Lung (tissue), 12 donors: Measurements from ENCODE around the gene PABPN1L. TPM values are rescaled to one million over a fixed set of nuclear protein-coding genes. Genes with fewer than 3 reads are reported as not detected.
A peak's percentile ranks its signal among the peaks of the same experiment; 100 is the strongest.

ENCODE experiments used
- ATAC-seq: fragments of 200-7000 bp; cut with Tn5 transposase; one replicate; pipeline ENCODE4 v1.9.1; 2020; ENCODE audit warnings: moderate number of reproducible peaks; ENCODE audit not compliant: insufficient read depth, low FRiP score
- DNase-seq, 3 donors: peaks; one replicate each; pipeline ENCODE4 v3.0.0-alpha.2; 2013 to 2017
- H3K27ac ChIP-seq, 2 donors: one replicate each; pipeline ENCODE4 v1.5.1; 2013; ENCODE audit warnings: mild to moderate bottlenecking in 2 of 2, moderate library complexity in 2 of 2, control low read depth in 1 of 2, inconsistent platforms in 1 of 2, low read depth in 1 of 2, low read length in 1 of 2
- H3K27me3 ChIP-seq, 3 donors: one replicate each; pipeline ENCODE4 v1.5.1; 2013; ENCODE audit warnings: low read length in 2 of 3; ENCODE audit not compliant: control insufficient read depth in 3 of 3, insufficient read depth in 3 of 3
- H3K36me3 ChIP-seq, 4 donors: one replicate each; pipeline ENCODE4 v1.5.1; 2013; ENCODE audit warnings: low read length in 4 of 4, mild to moderate bottlenecking in 1 of 4, moderate library complexity in 1 of 4; ENCODE audit not compliant: control insufficient read depth in 4 of 4, insufficient read depth in 4 of 4
- H3K4me1 ChIP-seq, 5 donors: one replicate each; pipeline ENCODE4 v1.5.1; 2013; ENCODE audit warnings: low read length in 5 of 5, mild to moderate bottlenecking in 2 of 5, moderate library complexity in 1 of 5; ENCODE audit not compliant: control insufficient read depth in 5 of 5, insufficient read depth in 5 of 5
- H3K4me3 ChIP-seq: one replicate; pipeline ENCODE4 v1.5.1; 2013; ENCODE audit warnings: mild to moderate bottlenecking, control low read depth, moderate library complexity
- H3K9ac ChIP-seq, 2 donors: one replicate each; pipeline ENCODE4 v1.5.1; 2013; ENCODE audit warnings: low read length in 2 of 2, control low read depth in 1 of 2; ENCODE audit not compliant: insufficient read depth in 1 of 2
- H3K9me3 ChIP-seq, 4 donors: one replicate each; pipeline ENCODE4 v1.5.1; 2013; ENCODE audit warnings: low read length in 3 of 4, mild to moderate bottlenecking in 1 of 4, moderate library complexity in 1 of 4; ENCODE audit not compliant: control insufficient read depth in 4 of 4, insufficient read depth in 3 of 4
- WGBS, 2 donors: extraction: QIAGEN DNeasy Blood & Tissue Kit; methylation state at CpG; one replicate each; pipeline ENCODE4 v1.1.7; 2013; 5-methylcytosine and 5-hydroxymethylcytosine counted together
- polyA plus RNA-seq, 2 donors: library from polyadenylated mRNA; stranded (reverse); fragments of 200-250 nt; gene quantifications; one replicate each; pipeline ENCODE4 v1.2.1, GENCODE V29; 2013
- total RNA-seq, 2 donors: library from RNA; depleted of rRNA in 1 of 2; stranded (reverse); fragments of >200 nt in 1 of 2; gene quantifications; one replicate each; pipeline ENCODE4 v1.2.1, GENCODE V29; 2014 to 2021
- TF ChIP-seq, protein P1 (sequence below): IDR thresholded peaks from 2 replicates; pipeline ENCODE4 v1.5.1; 2012; ENCODE audit warnings: mild to moderate bottlenecking; ENCODE audit errors: control extremely low read depth, extremely low read depth
- donor health status: control.
- donor health status: control.
- donor health status: Bipolar disorder and iron deficiency.
- donor health status: healthy.
- donor health status: DM: yes; HTN: yes; CAD: no.

PABPN1L gene
- total and polyA plus RNA-seq, 4 donors, result 0.03 to 0.22 TPM; not detected in 2

DNA sequence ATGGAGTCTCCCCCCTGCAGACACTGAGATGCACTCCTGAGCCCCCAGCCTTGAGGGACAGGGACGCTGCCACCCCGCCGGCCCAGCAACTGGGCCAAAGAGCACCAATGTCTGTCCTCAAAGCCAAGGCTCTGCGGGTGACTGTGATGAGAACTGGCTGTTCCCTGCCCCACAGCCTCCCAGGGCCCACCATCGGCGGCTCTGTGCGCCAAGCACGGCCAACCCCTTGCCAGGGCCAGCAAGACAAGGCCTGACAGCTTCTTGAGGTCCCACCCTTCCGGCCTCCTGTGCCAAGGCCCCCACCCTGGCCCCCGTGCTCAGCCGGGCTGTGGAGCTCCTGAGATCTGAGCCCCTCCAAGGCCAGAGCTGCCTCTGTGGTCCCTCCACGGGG, 34.2 kb upstream of the PABPN1L start:
- H3K27ac ChIP-seq, result peak overlapping the region in 1 of 2 donors; percentile 73

DNA sequence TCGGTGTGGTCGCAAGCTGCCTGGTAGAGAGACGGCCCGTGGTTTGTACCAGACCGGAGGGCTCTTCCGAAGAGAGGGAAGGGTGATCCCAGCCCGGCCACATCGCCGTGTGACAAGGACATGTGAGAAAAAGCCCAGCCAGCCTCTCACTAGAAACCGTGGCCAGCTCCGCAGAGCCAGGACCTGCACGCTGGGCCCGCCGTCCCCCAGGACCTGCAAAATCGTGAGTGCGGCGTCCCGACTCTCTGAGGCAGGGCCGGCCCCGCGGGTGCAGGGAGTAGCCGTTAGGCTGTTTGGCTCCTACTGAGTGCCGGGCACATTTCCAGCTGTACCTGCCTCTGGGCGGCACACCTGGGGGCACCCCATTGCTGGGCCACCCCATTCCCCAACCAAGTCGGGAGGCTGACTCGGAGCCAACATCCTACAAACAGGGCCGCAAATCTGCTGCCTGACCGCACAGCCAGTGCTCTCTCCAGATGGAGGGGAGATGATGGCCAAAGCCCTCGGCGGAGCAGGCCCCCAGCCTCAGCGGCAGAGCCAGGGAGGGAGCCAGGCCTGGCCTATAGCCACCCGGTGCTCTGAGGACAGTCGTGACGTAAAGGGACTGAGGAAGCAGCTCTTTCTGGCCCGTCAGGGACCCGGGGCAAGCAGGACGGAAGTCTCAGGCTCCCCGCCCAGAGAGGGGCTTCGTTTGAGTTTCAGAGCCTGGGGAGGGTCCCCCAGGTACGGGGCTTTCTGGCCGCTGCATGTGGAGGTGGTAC, 33.6 kb upstream of the PABPN1L start:
- ATAC-seq (no peak), DNase-seq (peak; percentile 78 to 80 (median 79))
- Histone ChIP-seq H3K4me3 (no peak overlapping the region), H3K36me3 (peaks cover 0 to 12% (median 0%) of the 10 kb centered on the region in 4 donors), H3K4me1 (peaks cover 0 to 27% (median 6%) of the 10 kb centered on the region in 5 donors), H3K9me3 (no peaks in the 10 kb centered on the region), H3K9ac (no peak overlapping the region), H3K27ac (peak overlapping the region in 1 of 2 donors; percentile 27), H3K27me3 (no peaks in the 10 kb centered on the region)
- 81 to 85% methylated on average over 41 of the region's 41 CpGs for WGBS, 2 donors
- TF ChIP-seq, protein P1, sequence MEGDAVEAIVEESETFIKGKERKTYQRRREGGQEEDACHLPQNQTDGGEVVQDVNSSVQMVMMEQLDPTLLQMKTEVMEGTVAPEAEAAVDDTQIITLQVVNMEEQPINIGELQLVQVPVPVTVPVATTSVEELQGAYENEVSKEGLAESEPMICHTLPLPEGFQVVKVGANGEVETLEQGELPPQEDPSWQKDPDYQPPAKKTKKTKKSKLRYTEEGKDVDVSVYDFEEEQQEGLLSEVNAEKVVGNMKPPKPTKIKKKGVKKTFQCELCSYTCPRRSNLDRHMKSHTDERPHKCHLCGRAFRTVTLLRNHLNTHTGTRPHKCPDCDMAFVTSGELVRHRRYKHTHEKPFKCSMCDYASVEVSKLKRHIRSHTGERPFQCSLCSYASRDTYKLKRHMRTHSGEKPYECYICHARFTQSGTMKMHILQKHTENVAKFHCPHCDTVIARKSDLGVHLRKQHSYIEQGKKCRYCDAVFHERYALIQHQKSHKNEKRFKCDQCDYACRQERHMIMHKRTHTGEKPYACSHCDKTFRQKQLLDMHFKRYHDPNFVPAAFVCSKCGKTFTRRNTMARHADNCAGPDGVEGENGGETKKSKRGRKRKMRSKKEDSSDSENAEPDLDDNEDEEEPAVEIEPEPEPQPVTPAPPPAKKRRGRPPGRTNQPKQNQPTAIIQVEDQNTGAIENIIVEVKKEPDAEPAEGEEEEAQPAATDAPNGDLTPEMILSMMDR, result no peak

More for the DNA sequence above, 34.2 kb upstream of the PABPN1L start:
- Histone ChIP-seq H3K27me3 (no peaks in the 10 kb centered on the region), H3K36me3 (peaks cover 0 to 12% (median 0%) of the 10 kb centered on the region in 4 donors), H3K4me1 (peaks cover 0 to 27% (median 6%) of the 10 kb centered on the region in 5 donors), H3K9ac (no peak overlapping the region), H3K9me3 (no peaks in the 10 kb centered on the region), H3K4me3 (no peak overlapping the region)
- TF ChIP-seq, protein P1, result no peak
- DNase-seq (peak; percentile 89 to 92 (median 89)), ATAC-seq (no peak)
- WGBS, 2 donors, result 74 to 83% methylated on average over 12 of the region's 12 CpGs

DNA sequence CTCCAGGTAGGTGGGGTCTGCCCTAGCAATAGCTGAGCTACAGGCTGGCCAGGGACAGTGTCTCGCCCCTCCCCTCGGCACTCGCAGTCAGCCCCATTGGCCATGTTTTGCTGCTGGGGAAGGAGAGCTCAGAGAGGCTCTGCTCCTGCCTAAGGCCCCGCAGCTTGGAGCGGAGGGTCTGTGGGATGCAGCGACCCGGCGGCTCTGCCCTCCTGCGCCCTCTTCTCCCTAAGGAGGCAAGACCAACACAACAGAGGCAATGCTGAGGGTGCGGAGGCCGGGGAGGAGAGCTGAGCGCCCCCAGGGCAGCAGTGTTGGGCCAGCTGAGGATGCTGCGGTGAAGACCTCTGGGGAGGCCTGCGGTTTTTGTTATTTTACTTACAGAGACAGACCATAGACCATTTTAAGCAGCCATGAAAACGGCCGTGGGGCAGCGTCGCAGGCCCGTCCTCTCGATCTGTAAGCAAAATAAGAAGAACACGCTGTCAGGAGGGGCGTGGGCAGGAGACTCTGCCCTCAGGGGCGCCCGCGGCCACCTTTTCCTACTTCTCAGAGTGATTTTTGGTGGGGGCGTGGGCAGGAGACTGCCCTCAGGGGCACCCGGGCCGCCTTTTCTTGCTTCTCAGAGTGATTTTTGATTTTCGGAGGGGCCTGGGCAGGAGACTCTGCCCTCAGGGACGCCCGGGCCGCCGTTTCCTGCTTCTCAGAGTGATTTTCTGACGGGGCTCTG, 31.4 kb upstream of the PABPN1L start:
- H3K27me3 ChIP-seq, result no peaks in the 10 kb centered on the region
- 91 to 92% methylated on average over 34 of the region's 34 CpGs for WGBS, 2 donors
- ATAC-seq (no peak), DNase-seq (no peak)
- peaks cover 0 to 12% (median 0%) of the 10 kb centered on the region in 4 donors for H3K36me3 ChIP-seq
- no peaks in the 10 kb centered on the region for H3K9me3 ChIP-seq
- TF ChIP-seq, protein P1, result no peak
- H3K27ac ChIP-seq, result no peak overlapping the region
- no peak overlapping the region for H3K4me3 ChIP-seq
- H3K4me1 ChIP-seq, result peaks cover 0 to 27% (median 4%) of the 10 kb centered on the region in 5 donors
- no peak overlapping the region for H3K9ac ChIP-seq
